K562 (cell line): ENCODE results near the gene TRAPPC2L. TPM values are rescaled to one million over a fixed set of nuclear protein-coding genes. Genes with fewer than 3 reads are reported as not detected.
A peak's percentile ranks its signal among the peaks of the same experiment; 100 is the strongest.

Experiments
- BCLAF1 ChIP-seq, 2 experiments: fragments of 450-650 bp in 1 of 2; IDR thresholded peaks; 2 replicates each; pipeline ENCODE4 v1.6.1; 2011 to 2017; ENCODE audit warnings: low read depth in 2 of 2, antibody characterized with exemption in 1 of 2, borderline replicate concordance in 1 of 2, low read length in 1 of 2, mild to moderate bottlenecking in 1 of 2, mixed read lengths in 1 of 2; ENCODE audit not compliant: control insufficient read depth in 1 of 2
- CCNT2 ChIP-seq: IDR thresholded peaks from 2 replicates; pipeline ENCODE4 v1.6.1; 2011; ENCODE audit warnings: borderline replicate concordance, low read depth, mild to moderate bottlenecking, moderate library complexity, mixed read lengths, low read length; ENCODE audit not compliant: insufficient read length; ENCODE audit errors: extremely low read depth
- CHD1 ChIP-seq: fragments of 200-600 bp; sonication (generic); IDR thresholded peaks from one replicate; pipeline ENCODE4 v1.6.1; 2012; ENCODE audit warnings: mild to moderate bottlenecking, moderate library complexity, low read length, inconsistent platforms
- CHD4 ChIP-seq: fragments of 200-600 bp; sonication (generic); IDR thresholded peaks from 3 replicates; pipeline ENCODE4 v1.6.1; 2012; ENCODE audit warnings: low read depth, mild to moderate bottlenecking, mixed read lengths, low read length, inconsistent platforms; ENCODE audit not compliant: insufficient read depth, insufficient replicate concordance, poor library complexity, severe bottlenecking
- ELF2 ChIP-seq: fragments of 250-450 bp; sonication (Bioruptor Pico); IDR thresholded peaks from 2 replicates; pipeline ENCODE4 v1.5.0; 2021; ENCODE audit warnings: mild to moderate bottlenecking
- FOXA3 ChIP-seq, 2 experiments: fragments of 450-650 bp in 1 of 2; sonication (generic) in 1 of 2; formaldehyde crosslinking; IDR thresholded peaks in 1 of 2; conservative IDR thresholded peaks in 1 of 2; 2 replicates each; pipeline versions ENCODE4 v1.4.0 to v1.8.0; 2020 to 2022; ENCODE audit warnings: mild to moderate bottlenecking in 2 of 2, missing genetic modification reagents in 1 of 2
- IRF2 ChIP-seq: sonication (generic); formaldehyde crosslinking; IDR thresholded peaks from 2 replicates; pipeline ENCODE4 v1.8.1; 2022; ENCODE audit warnings: mild to moderate bottlenecking, missing genetic modification reagents
- NR0B1 ChIP-seq: fragments of 450-650 bp; IDR thresholded peaks from one replicate; pipeline ENCODE4 v1.6.1; 2018; ENCODE audit warnings: mild to moderate bottlenecking, moderate library complexity; ENCODE audit not compliant: partially characterized antibody
- POU5F1 ChIP-seq: fragments of 150-350 bp; IDR thresholded peaks from 2 replicates; pipeline ENCODE4 v1.6.1; 2014; ENCODE audit warnings: borderline replicate concordance, low read length, low read depth, mild to moderate bottlenecking; ENCODE audit not compliant: partially characterized antibody
- SAP30 ChIP-seq: fragments of 200-600 bp; sonication (generic); IDR thresholded peaks from 2 replicates; pipeline ENCODE4 v1.6.1; 2012; ENCODE audit warnings: borderline replicate concordance, low read depth, mild to moderate bottlenecking, moderate library complexity, low read length, control low read depth, inconsistent platforms; ENCODE audit not compliant: insufficient read depth, poor library complexity, severe bottlenecking
- YBX1 ChIP-seq: fragments of 450-650 bp; IDR thresholded peaks from 2 replicates; pipeline ENCODE4 v1.7.1; 2016; ENCODE audit warnings: mild to moderate bottlenecking
- ZBTB11 ChIP-seq, 3 experiments: fragments of 200-800 bp in 1 of 3; fragments of 250-450 bp in 1 of 3; fragments of 450-650 bp in 1 of 3; sonication (Bioruptor Pico) in 1 of 3; sonication (Bioruptor generic) in 1 of 3; formaldehyde crosslinking in 1 of 3; IDR thresholded peaks; 2 replicates each; pipeline versions ENCODE4 v1.6.1 to v1.8.0; 2016 to 2022; ENCODE audit warnings: mild to moderate bottlenecking in 2 of 3, missing genetic modification characterization in 2 of 3, missing compliant biosample characterization in 1 of 3, moderate library complexity in 1 of 3
- ZNF398 ChIP-seq: fragments of 250-450 bp; sonication (Bioruptor Pico); IDR thresholded peaks from 2 replicates; pipeline ENCODE4 v1.8.0; 2021; ENCODE audit warnings: moderate library complexity, mild to moderate bottlenecking, inconsistent platforms
- ZNF77 ChIP-seq: fragments of 250-450 bp; sonication (Bioruptor Pico); IDR thresholded peaks from 2 replicates; pipeline ENCODE4 v1.5.0; 2020
- polyA plus RNA-seq, 8 experiments: library from polyadenylated mRNA; depleted of rRNA in 4 of 8; stranded (reverse) in 5 of 8; unstranded in 3 of 8; fragments of >200 nt; fragmentation: Nextera tagmentation in 2 of 8; fragmentation: Illumina TruSeq in 1 of 8; extraction: Ambion mirVana in 2 of 8; extraction: Trizol in 1 of 8; gene quantifications; 2 replicates each; pipeline versions ENCODE4 v1.2.1 to v1.2.3, GENCODE V29; 2011 to 2014; ENCODE audit warnings: inconsistent platforms in 1 of 8, missing spikeins in 1 of 8
- total RNA-seq, 7 experiments: library from RNA; depleted of rRNA in 6 of 7; stranded (reverse); fragments of >200 nt in 6 of 7; fragmentation: Illumina TruSeq in 2 of 7; extraction: Trizol in 2 of 7; gene quantifications; 2 replicates each; pipeline versions ENCODE4 v1.2.1 to v1.2.3, GENCODE V29; 2011 to 2021; ENCODE audit warnings: low replicate concordance in 1 of 7

TRAPPC2L gene
- total and polyA plus RNA-seq, 9 of the 15 experiments (the other 6 are each of a cell fraction or from before 2014, with no cell fraction given): 60.4 to 398 (median 97.5) TPM

- TF ChIP-seq BCLAF1 (IDR thresholded peaks at IDR 0.05; ENCODE audit: borderline replicate concordance in 1 of 2, control insufficient read depth in 1 of 2, low read depth in 2 of 2, low read length in 1 of 2): peak in 1 of 2 experiments; percentile 12; a peak in 1 of 4 replicates
- peak; percentile 69 for TF ChIP-seq CCNT2
- no peak for TF ChIP-seq ZNF398 (CRISPR knock-in tag)
- no peak for TF ChIP-seq ELF2 (CRISPR knock-in tag)
- TF ChIP-seq FOXA3 (CRISPR knock-in tag; conservative IDR thresholded peaks at IDR 0.05 in 1 of 2, IDR thresholded peaks at IDR 0.05 in 1 of 2): no peak
- no peak for TF ChIP-seq SAP30
- TF ChIP-seq ZBTB11 (CRISPR knock-in tag; IDR thresholded peaks at IDR 0.05): peak in 1 of 3 experiments; percentile 75; a peak in 2 of 6 replicates
- no peak for TF ChIP-seq ZNF77 (CRISPR knock-in tag)
- no peak for TF ChIP-seq YBX1
- no peak for TF ChIP-seq CHD4
- no peak for TF ChIP-seq POU5F1
- no peak for TF ChIP-seq NR0B1
- TF ChIP-seq CHD1: peak; percentile 13
- TF ChIP-seq IRF2 (CRISPR knock-in tag): no peak
Observed at GRCh38 chr16:88811769-88812512, 45.0 kb upstream of the TRAPPC2L start, which contains the start of gene APRT (continued).
